NCI-H82 treated with DMSO at 0.1 percent for 48 hours (cell line): ENCODE data around the gene ABCC6.
"Not testable (repeated sequence)": the region's sequence is repeated elsewhere in the genome, so short reads cannot be mapped to it uniquely, and the experiment has no call there.

Source experiments
- DNase-seq: peaks from one replicate; lab custom pipeline; 2025; ENCODE audit not compliant: unreplicated experiment; lab: John Stamatoyannopoulos, UW

Gene ABCC6

GRCh38 chr16:16162591-16162990 lies 60.7 kb downstream of the ABCC6 start:
- DNase-seq: no peak

GRCh38 chr16:16161840-16162239 lies 61.5 kb downstream of the ABCC6 start:
- DNase-seq: not testable (repeated sequence)

DNA sequence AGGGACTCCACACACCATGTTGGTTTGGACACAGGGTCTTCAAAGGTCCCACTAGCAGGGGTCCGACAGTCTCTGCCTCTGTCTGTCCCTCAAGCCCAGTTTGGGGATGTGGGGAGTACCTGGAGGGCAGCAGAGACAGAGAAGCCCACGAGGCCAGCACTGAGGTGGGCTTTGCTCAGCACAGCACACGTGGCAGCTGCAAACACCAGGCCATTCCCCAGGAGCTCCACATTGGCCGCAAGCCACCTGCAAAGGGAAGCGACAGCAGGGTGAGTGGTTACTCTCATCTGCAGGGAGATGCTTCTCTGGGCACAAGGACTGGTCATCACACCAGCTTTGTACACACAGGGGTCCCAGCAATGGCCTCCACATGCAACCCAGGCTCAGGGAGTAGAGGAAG lies 62.0 kb downstream of the ABCC6 start:
- no peak for DNase-seq

- DNase-seq: no peak
Measured at GRCh38 chr16:16159662-16160061, 63.6 kb downstream of the ABCC6 start.

- no peak for DNase-seq
Measured at GRCh38 chr16:16158741-16159374, 64.4 kb downstream of the ABCC6 start.

DNA sequence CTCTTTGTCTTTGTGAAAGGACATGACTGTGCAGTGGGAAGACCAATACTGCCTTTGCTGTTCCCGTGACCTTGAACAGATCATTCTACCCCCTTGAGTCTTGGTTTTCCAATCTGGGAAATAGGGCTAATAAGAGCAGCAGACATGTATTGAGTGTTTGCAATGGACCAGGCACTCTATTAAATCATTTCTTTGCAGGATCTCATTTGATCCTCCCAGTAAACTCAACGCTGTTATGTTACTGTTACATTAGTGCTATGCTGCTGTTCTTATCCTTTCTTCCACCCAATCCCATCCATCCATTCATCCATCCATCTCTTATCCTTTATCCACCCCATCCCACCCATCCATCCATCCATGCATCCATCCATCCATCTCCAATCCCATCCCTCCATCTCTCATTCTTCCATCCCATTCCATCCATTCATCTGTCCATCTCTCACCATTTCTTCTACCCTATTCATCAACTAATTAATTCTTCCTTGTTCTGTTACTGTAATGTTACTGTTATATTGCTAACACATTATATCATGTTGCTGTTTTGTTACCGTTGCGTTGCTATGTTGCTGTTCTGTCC lies 65.1 kb downstream of the ABCC6 start:
- no peak for DNase-seq

GRCh38 chr16:16157166-16157565 lies 66.1 kb downstream of the ABCC6 start:
- DNase-seq: no peak

DNA sequence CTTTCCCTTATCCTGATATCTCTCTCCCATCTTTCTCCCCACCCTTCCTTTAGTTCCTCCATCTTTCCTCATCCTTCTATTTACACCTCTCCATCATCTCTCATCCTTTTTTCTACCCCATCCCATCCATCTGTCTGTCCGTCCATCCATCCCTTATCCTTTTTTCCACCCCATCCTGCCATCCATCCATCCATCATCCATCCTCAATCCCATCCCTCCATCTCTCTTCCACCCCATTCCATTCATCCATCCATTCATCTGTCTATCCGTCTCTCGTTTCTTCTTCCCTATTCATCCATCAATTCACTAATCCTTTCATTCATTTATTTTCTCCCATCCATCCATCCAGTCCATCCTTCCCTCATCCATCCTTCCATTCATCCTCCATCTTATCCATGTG lies 68.1 kb downstream of the ABCC6 start:
- no peak for DNase-seq

DNA sequence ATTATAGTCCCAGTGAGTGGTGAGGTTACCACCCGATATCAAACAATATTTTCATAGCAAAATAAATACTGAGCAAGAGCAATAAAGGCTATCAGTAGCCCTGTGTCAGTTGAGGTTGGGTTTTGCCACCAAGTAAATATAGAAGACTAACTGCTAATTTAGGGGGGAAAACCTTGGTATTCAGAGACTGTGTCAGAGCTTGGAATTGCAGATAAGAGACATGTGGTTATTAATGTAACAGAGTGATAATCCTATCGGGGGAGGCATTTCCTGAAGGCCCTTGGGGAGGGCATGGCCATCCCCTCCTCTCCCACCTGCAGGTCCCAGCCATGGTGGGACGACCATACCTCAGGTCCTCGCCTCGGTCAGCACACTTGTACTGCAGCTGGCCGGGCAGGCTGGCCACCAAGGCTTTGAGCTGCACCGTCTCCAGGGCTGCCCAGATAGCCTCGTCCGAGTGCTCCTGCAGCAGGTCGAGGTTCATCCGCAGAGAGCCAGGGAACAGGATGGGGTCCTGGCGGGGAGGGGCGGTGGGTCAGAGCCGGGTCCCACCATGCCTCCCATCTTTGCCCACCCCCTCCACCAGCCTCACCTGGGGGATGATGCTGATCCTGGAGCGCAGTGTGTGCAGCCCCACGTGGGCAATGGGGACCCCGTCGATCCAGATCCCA lies 68.9 kb downstream of the ABCC6 start:
- no peak for DNase-seq

DNA sequence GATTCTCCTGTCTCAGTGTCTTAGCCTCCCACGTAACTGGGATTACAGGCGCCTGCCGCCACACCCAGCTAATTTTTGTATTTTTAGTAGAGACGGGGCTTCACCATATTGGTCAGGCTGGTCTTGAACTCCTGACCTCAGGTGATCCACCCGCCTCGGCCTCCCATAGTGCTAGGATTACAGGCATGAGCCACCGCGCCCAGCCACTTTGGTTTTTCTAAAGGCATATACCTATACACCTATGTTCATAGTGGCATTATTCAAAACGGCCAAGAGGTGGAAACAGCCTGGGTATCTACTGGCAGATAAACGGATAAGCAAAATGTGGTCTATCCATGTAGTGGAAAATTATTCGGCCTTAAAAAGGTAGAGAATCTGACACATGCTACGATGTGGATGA lies 70.3 kb downstream of the ABCC6 start:
- not testable (repeated sequence) for DNase-seq

GRCh38 chr16:16151315-16151714 lies 72.0 kb downstream of the ABCC6 start:
- no peak for DNase-seq

GRCh38 chr16:16150878-16151152 lies 72.5 kb downstream of the ABCC6 start:
- no peak for DNase-seq

DNA sequence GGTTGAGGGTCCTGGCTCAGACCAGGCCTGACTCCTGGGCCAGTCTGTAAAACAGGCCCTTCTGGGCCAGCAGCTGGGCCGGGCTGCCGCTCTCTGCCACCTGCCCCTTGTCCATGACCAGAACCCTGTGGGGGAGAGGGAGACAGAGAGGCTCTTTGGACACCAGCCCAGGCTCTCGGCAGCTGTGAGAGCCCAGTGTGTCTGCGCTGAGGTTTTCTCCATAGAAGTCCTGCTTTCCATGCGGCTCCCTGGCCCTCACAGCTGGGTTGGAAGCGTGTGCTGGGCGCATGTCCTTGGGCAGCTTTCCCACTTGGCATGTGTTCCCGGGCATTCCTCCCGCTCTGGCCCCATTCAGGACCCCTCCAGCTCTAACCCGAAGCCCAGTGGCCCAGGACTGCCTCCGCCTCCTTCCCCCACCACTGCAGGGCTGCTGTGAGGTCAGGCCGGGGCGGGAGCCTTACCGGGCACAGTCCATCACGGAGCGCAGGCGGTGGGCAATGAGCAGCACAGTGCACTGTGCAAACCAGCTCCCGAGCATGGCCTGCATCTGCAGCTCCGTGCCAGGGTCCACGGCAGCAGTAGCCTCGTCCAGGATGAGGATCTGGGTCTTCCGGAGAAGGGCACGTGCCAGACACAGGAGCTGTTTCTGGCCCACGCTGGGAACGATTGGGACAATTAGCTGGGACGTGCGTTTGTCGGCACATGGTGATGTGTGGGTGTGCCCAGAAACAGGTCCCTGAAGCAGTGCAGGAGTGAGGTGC lies 73.0 kb downstream of the ABCC6 start:
- no peak for DNase-seq

DNA sequence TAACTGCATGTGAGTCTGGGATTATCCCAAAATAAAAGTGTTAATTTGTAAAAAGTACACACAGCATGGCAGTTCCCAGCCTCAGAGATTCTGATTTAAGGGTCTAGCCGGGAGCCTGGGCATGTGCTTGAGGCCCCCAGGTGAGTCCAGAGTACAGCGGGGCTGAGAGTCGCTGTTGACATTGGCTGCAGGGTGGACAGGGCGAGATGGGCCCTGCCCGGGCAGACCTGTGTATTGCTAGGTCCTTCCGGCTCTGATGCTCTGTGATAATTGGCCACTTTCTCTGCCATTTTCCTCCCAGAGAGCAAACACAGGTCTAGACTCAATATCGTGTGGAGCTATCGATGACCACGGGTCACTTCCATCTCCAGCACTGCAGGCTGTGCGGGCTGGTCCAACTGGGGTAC lies 73.6 kb downstream of the ABCC6 start:
- no peak for DNase-seq

- no peak for DNase-seq
Measured at GRCh38 chr16:16148755-16149154, 74.5 kb downstream of the ABCC6 start.

DNA sequence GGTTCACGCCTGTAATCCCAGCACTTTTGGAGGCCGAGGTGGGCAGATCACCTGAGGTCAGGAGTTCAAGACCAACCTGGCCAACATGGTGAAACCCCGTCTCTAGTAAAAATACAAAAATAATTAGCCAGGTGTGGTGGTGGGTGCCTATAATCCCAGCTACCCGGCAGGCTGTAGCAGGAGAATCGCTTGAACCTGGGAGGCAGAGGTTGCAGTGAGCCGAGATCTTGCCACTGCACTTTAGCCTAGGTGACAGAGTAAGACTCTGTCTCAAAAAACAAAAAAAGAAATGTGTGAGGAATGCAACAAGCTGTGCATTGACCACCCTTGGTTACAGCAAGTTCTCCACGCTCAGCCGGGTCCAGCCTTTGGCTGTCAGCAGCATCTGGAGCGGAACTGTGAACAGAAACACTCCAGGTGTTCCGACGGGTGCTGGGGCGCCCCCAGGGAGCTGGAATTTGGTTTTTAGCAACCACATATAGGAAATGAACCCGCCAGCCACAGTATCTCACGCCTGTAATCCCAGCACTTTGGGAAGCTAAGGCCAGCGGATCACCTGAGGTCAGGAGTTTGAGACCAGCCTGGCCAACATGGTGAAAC lies 75.2 kb downstream of the ABCC6 start:
- DNase-seq: not testable (repeated sequence)

- no peak for DNase-seq
Measured at GRCh38 chr16:16147316-16147999, 75.8 kb downstream of the ABCC6 start.

DNA sequence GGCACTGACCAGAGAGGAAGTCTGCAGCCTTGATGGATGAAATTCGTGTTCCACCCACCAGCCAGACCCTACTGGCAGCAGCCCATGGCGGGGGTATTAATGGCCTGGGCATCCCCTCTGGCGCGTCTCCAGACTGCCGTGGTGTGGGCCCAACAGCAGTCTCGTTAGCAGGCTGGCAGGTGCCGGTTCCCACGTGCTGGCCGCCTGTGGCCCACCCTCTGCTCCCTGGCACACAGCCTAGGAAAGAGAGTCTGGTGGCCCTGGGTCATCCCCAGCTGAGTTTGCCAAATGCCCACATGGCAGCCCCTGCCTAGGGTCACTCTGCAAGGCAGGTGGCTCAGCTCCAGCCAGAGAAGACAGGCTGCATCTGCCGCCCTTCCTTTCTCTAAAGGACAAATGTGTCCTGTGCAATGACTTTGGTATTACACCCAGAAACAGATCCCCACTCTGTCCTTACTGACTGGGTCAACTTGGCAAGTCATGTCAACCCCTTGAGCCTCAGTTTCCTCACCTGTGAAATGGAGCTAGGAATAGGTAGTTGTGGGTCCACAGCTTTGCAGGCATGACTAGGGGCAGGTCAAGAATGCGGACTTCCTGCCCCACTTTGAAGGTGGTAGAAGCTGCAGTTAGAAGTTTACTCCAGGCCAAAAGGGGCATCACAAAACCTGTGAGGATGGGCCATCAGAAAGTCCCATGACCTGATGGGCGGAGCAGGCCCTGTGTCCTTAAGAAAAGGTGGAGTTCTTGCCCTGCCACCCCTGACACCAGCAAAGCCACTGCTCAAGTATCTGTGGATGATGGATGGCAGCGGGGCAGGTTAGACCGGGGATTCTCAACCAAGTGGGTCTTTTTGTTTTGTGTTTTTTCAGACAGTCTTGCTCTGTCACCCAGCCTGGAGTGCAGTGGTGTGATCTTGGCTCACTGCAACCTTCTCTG lies 76.6 kb downstream of the ABCC6 start:
- no peak for DNase-seq

GRCh38 chr16:16145286-16145685 lies 78.0 kb downstream of the ABCC6 start:
- DNase-seq: no peak

DNA sequence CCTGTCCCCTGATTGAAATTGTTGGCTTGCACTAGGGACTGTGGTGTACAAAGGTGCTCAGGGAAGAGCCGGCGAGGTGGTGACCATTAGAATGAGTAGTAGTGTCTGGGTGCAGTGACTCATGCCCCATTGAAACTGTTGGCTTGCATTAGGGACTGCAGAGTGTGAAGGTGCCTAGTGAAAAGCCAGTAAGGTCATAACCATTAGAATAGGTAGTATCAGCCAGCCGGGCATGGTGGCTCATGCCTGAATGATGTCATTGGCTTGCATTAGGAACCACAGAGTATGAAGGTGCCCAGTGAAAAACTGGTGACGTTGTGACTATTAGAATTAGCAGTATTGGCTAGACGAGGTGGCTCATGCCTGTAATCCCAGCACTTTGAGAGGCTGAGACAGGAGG lies 78.9 kb downstream of the ABCC6 start:
- no peak for DNase-seq
